SU-DHL-6 (cell line): ENCODE measurements around the gene VWC2.

ENCODE experiments used
- H2AFZ ChIP-seq: fragments of 200-600 bp; sonication (generic); 2 replicates; pipeline ENCODE4 v1.6.1; 2014; ENCODE audit warnings: low read depth, mild to moderate bottlenecking, moderate library complexity, mixed read lengths, antibody characterized with exemption, low read length; ENCODE audit not compliant: severe bottlenecking
- H3F3A ChIP-seq: fragments of 200-600 bp; shearing (Covaris generic); 2 replicates; pipeline ENCODE4 v1.6.0; 2016; ENCODE audit warnings: antibody characterized with exemption, mild to moderate bottlenecking; ENCODE audit not compliant: insufficient read depth
- H3K27ac ChIP-seq: fragments of 200-600 bp; sonication (generic); 2 replicates; pipeline ENCODE4 v1.5.1; 2016; ENCODE audit warnings: low read depth, mild to moderate bottlenecking, low read length, moderate library complexity, mixed read lengths
- H3K27me3 ChIP-seq: fragments of 200-600 bp; sonication (generic), shearing (Covaris generic); 2 replicates; pipeline ENCODE4 v1.6.0; 2014; ENCODE audit warnings: mild to moderate bottlenecking, low read length
- H3K36me3 ChIP-seq: fragments of 200-600 bp; sonication (generic); 2 replicates; pipeline ENCODE4 v1.6.1; 2014; ENCODE audit warnings: mild to moderate bottlenecking, low read length, mixed read lengths
- H3K4me2 ChIP-seq: fragments of 300-600, 200-600 bp; shearing (Covaris generic), sonication (generic); 2 replicates; pipeline ENCODE4 v1.6.0; 2014; ENCODE audit warnings: low read length, low read depth, mild to moderate bottlenecking; ENCODE audit not compliant: poor library complexity, severe bottlenecking
- H3K4me3 ChIP-seq: fragments of 200-600 bp; sonication (generic); 2 replicates; pipeline ENCODE4 v1.5.1; 2014; ENCODE audit warnings: antibody characterized with exemption, low read length, mild to moderate bottlenecking, mixed read lengths; ENCODE audit not compliant: insufficient read depth, poor library complexity, severe bottlenecking
- H3K79me2 ChIP-seq: fragments of 200-600 bp; sonication (generic); 2 replicates; pipeline ENCODE4 v1.6.1; 2014; ENCODE audit warnings: mild to moderate bottlenecking, low read length, moderate library complexity; ENCODE audit not compliant: insufficient read depth
- H3K9ac ChIP-seq: fragments of 200-600 bp; sonication (generic); 2 replicates; pipeline ENCODE4 v1.7.0; 2014; ENCODE audit warnings: mild to moderate bottlenecking, low read length
- H3K9me2 ChIP-seq: fragments of 200-600 bp; sonication (generic); replicated peaks from 2 replicates; pipeline ENCODE4 v1.6.1; 2014; ENCODE audit warnings: low read length; ENCODE audit not compliant: insufficient read depth
- H3K9me3 ChIP-seq: fragments of 200-600 bp; sonication (generic); 2 replicates; pipeline ENCODE4 v1.6.1; 2014; ENCODE audit warnings: low read length, mixed read lengths; ENCODE audit not compliant: insufficient read depth
- H4K20me1 ChIP-seq: fragments of 200-600 bp; sonication (generic); 2 replicates; pipeline ENCODE4 v1.6.1; 2014; ENCODE audit warnings: low read depth, mild to moderate bottlenecking, antibody characterized with exemption, low read length, moderate library complexity, mixed read lengths
- CTCF ChIP-seq: fragments of 200-600 bp; sonication (generic); IDR thresholded peaks from one replicate; pipeline ENCODE4 v1.5.1; 2017; ENCODE audit warnings: antibody characterized with exemption, mild to moderate bottlenecking, low read length, moderate library complexity; ENCODE audit not compliant: insufficient read depth, poor library complexity, severe bottlenecking
- EZH2phosphoT487 ChIP-seq: fragments of 200-600 bp; sonication (generic), shearing (Covaris generic); conservative IDR thresholded peaks from 2 replicates; pipeline ENCODE4 v1.6.1; 2018; ENCODE audit warnings: mild to moderate bottlenecking, antibody characterized with exemption, low read length, moderate library complexity, mixed read lengths

The VWC2 gene

DNA sequence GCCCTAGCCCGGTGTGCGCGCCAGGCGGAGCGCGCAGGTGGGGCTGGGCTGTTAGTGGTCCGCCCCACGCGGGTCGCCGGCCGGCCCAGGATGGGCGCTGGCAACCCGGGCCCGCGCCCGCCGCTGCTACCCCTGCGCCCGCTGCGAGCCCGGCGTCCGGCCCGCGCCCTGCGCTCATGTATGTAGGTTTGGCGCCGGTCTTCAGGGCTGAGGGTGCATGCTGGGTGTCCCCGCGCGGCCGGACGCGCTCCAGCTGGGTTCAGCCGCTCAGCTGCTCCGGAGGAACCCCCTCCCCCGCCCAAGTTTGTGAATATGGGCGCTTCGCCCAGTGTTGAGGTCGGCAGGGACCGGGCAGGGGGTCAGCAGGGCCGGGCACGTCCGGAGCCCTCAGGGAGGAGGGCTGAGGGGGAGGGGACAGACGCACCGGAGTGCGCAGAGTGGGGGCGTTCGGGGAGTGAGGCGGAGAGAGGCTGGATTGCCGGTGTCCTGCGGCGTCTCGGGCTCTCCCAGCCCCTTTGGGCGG lies 559 bp downstream of the VWC2 start:
- no peaks in the 10 kb centered on the region for H3K27me3 ChIP-seq

DNA sequence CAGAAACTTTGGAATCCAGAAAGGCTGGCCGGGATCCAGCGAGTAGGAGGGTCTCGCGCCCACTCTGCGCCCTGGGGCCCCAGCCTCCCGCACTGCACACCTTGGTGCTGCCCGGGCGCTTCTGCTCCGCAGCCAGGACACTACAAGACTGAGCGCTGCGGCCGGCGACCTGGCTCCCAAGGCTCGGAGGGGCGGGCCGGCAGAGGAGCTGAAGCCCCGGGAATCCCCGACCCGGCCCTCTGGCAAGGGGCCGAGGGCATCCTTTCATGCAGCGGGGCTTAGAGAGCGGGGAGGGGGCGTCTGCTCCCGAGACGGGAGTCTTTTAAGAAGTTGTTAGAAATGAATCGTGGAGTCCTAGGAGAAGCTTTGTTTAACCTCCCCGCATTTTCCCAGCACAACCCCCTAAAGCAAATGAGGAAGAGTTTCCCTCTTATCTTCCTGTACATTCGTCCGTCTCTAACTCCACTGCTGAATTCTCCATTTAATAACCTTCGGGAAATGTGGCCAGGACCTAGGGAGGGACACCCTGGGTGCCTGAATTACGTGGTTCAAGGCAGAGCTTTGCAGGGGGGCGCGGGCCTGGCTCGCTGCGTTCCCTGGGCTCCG lies 1.1 kb downstream of the VWC2 start:
- Histone ChIP-seq H4K20me1 (no peaks in the 10 kb centered on the region), H3K27me3 (no peaks in the 10 kb centered on the region), H3K9ac (no peak overlapping the region), H3K4me2 (no peak overlapping the region), H2AFZ (no peak overlapping the region), H3K79me2 (no peaks in the 10 kb centered on the region), H3K4me3 (no peak overlapping the region), H3K9me2 (no peaks in the 10 kb centered on the region), H3K27ac (no peak overlapping the region), H3K9me3 (no peaks in the 10 kb centered on the region), H3F3A (no peaks in the 10 kb centered on the region), H3K36me3 (no peaks in the 10 kb centered on the region)
- no peak for TF ChIP-seq EZH2phosphoT487
- TF ChIP-seq CTCF, result no peak

More for the DNA sequence above, 559 bp downstream of the VWC2 start:
- Histone ChIP-seq H3F3A (no peaks in the 10 kb centered on the region), H3K4me2 (no peak overlapping the region), H3K9me2 (no peaks in the 10 kb centered on the region), H4K20me1 (no peaks in the 10 kb centered on the region), H3K27ac (no peak overlapping the region), H3K9me3 (no peaks in the 10 kb centered on the region), H3K79me2 (no peaks in the 10 kb centered on the region), H3K4me3 (no peak overlapping the region), H3K9ac (no peak overlapping the region), H2AFZ (no peak overlapping the region), H3K36me3 (no peaks in the 10 kb centered on the region)
- no peak for TF ChIP-seq EZH2phosphoT487
- no peak for TF ChIP-seq CTCF

DNA sequence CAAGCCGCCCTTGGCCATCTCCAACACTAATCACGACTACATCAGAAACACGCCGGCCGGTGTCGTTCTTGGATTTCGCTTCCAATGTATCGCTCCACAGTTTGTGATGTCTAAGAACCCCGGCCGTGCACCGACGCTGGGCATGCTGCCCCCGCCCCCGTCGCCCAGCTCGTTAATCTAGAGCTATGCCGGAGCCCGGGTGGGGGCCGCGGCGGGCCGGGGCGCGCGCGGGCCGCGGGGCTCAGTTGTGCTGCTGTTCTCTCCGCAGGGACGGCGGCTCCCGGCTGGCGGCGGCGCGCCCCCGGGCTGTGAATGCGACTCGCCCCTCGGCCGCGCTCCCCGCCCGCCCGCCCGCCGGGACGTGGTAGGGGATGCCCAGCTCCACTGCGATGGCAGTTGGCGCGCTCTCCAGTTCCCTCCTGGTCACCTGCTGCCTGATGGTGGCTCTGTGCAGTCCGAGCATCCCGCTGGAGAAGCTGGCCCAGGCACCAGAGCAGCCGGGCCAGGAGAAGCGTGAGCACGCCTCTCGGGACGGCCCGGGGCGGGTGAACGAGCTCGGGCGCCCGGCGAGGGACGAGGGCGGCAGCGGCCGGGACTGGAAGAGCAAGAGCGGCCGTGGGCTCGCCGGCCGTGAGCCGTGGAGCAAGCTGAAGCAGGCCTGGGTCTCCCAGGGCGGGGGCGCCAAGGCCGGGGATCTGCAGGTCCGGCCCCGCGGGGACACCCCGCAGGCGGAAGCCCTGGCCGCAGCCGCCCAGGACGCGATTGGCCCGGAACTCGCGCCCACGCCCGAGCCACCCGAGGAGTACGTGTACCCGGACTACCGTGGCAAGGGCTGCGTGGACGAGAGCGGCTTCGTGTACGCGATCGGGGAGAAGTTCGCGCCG lies 1.9 kb downstream of the VWC2 start:
- Histone ChIP-seq H3K9me2 (no peaks in the 10 kb centered on the region), H3K79me2 (no peaks in the 10 kb centered on the region), H3K4me2 (no peak overlapping the region), H3K27me3 (no peaks in the 10 kb centered on the region), H3K27ac (no peak overlapping the region), H3K4me3 (no peak overlapping the region), H3F3A (no peaks in the 10 kb centered on the region), H3K9ac (no peak overlapping the region), H2AFZ (no peak overlapping the region), H3K36me3 (no peaks in the 10 kb centered on the region), H4K20me1 (no peaks in the 10 kb centered on the region), H3K9me3 (no peaks in the 10 kb centered on the region)
- TF ChIP-seq EZH2phosphoT487, result no peak
- TF ChIP-seq CTCF, result no peak
